ENCODE measurements around the gene OSER1. TPM values are rescaled to one million over a fixed set of nuclear protein-coding genes. Genes with fewer than 3 reads are reported as not detected.

The OSER1 gene
- total RNA-seq, 1 donor from 2014 or later: 31.3 TPM

DNA sequence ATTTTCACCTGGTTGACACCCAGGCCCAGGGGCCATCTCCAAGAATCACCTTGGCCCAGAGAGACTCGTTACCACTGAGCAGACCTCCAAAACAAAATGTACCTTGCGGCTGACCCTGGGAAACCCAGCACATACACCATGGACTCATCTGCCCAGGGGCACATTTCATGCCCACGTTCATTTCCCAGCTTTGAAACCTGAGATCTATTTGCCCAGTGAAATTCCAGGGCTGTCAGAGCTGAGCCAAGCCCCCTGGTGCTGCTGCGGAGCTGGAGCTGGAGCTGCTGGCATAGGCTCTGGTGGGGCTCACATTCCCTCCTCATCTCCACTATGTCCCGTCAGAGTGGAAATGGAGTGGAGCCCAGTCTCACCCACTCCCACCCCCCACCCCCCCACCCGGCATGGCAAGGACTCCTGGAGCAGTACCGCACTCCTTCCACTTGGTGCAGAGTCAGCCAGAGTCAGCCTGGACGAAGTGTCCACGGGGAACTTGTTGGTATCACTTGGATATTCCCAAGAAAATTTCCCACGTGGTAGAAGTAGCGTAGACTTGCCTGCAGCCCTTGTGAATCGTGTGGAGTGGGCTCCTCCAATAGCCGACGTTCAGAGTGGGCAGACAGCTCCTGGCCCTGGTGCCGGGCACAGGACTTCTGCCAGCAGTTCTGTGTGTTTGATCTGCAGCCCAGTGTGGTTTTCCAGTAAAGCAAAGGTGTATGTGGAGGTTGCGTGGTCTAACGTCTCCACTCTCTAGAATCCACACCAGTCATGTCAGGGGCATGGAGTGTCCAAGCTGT lies 18.1 kb upstream of the OSER1 start:
- H3K4me3 ChIP-seq (ENCODE audit: low read length in 3 of 3): peak overlapping the region in 1 of 3 donors; percentile 35
- no peaks in the 10 kb centered on the region for H3K9me3 ChIP-seq (ENCODE audit: control insufficient read depth in 3 of 3, low read length in 3 of 3)
- no peak overlapping the region for H3K27ac ChIP-seq (ENCODE audit: low read depth, low read length)

DNA sequence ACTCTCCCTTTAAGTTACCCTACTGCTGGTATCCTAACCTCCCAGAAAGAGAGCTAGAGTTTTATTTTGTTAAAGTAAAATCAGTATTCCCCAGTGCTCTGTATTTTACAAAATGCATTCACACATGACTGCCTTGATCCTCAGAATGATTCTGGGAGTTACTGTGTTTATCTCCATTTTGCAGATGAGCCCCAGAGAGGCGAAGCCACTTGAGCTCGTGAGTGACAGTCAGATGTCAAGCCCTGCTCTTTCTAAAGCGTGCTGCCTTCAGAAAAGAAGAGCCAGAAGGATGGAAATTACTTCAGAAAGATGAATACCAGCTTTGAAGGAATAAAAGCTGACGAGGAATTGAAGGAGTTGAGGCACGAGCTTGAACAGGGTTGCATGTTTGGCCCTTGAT lies 14.1 kb upstream of the OSER1 start:
- H3K36me3 ChIP-seq (ENCODE audit: control insufficient read depth in 3 of 3, insufficient read depth in 3 of 3, low read length in 3 of 3): peaks cover 7 to 8% (median 8%) of the 10 kb centered on the region in 3 donors
- peaks cover 0 to 9% (median 7%) of the 10 kb centered on the region in 3 donors for H3K4me1 ChIP-seq (ENCODE audit: control insufficient read depth in 3 of 3, insufficient read depth in 3 of 3, low read length in 3 of 3)
- no peak overlapping the region for H3K9ac ChIP-seq (ENCODE audit: low read depth in 1 of 3, low read length in 3 of 3)
- H3K9me3 ChIP-seq (ENCODE audit: control insufficient read depth in 3 of 3, low read length in 3 of 3): no peaks in the 10 kb centered on the region
- no peak overlapping the region for H3K4me3 ChIP-seq (ENCODE audit: low read length in 3 of 3)
- no peak overlapping the region for H3K27ac ChIP-seq (ENCODE audit: low read depth, low read length)
- no peaks in the 10 kb centered on the region for H3K27me3 ChIP-seq (ENCODE audit: control insufficient read depth in 3 of 3, insufficient read depth in 3 of 3, low read length in 3 of 3)

More for the DNA sequence above, 18.1 kb upstream of the OSER1 start:
- Histone ChIP-seq H3K4me1 (ENCODE audit: control insufficient read depth in 3 of 3, insufficient read depth in 3 of 3, low read length in 3 of 3) (peaks cover 0 to 9% (median 7%) of the 10 kb centered on the region in 3 donors), H3K36me3 (ENCODE audit: control insufficient read depth in 3 of 3, insufficient read depth in 3 of 3, low read length in 3 of 3) (peaks cover 0 to 3% (median 0%) of the 10 kb centered on the region in 3 donors), H3K27me3 (ENCODE audit: control insufficient read depth in 3 of 3, insufficient read depth in 3 of 3, low read length in 3 of 3) (no peaks in the 10 kb centered on the region), H3K9ac (ENCODE audit: low read depth in 1 of 3, low read length in 3 of 3) (peak overlapping the region in 1 of 3 donors; percentile 33)

DNA sequence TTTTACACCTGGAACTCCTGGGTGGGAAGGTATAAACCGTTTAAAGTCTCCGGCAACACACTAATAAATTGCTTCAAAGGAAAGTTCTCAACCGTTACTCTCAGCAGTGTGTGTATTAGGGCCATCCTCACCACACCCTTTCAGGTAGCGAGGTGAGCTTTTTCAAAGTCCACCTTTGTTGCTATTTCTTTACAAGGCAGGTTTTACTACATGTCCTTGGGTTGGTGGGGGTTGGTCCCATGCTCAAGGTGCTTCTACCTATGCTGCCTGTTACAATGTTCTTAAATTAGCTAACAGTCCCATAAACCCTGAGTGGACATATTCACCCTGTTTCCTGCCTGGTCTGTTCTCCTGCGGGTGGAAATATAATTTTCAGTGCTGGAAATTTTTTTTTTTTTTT lies 13.2 kb upstream of the OSER1 start:
- no peaks in the 10 kb centered on the region for H3K9me3 ChIP-seq (ENCODE audit: control insufficient read depth in 3 of 3, low read length in 3 of 3)
- no peak overlapping the region for H3K27ac ChIP-seq (ENCODE audit: low read depth, low read length)
- peaks cover 0 to 4% (median 3%) of the 10 kb centered on the region in 3 donors for H3K4me1 ChIP-seq (ENCODE audit: control insufficient read depth in 3 of 3, insufficient read depth in 3 of 3, low read length in 3 of 3)
- no peak overlapping the region for H3K9ac ChIP-seq (ENCODE audit: low read depth in 1 of 3, low read length in 3 of 3)
- H3K4me3 ChIP-seq (ENCODE audit: low read length in 3 of 3): no peak overlapping the region
- H3K36me3 ChIP-seq (ENCODE audit: control insufficient read depth in 3 of 3, insufficient read depth in 3 of 3, low read length in 3 of 3): peaks cover 7 to 8% (median 8%) of the 10 kb centered on the region in 3 donors
- H3K27me3 ChIP-seq (ENCODE audit: control insufficient read depth in 3 of 3, insufficient read depth in 3 of 3, low read length in 3 of 3): no peaks in the 10 kb centered on the region

DNA sequence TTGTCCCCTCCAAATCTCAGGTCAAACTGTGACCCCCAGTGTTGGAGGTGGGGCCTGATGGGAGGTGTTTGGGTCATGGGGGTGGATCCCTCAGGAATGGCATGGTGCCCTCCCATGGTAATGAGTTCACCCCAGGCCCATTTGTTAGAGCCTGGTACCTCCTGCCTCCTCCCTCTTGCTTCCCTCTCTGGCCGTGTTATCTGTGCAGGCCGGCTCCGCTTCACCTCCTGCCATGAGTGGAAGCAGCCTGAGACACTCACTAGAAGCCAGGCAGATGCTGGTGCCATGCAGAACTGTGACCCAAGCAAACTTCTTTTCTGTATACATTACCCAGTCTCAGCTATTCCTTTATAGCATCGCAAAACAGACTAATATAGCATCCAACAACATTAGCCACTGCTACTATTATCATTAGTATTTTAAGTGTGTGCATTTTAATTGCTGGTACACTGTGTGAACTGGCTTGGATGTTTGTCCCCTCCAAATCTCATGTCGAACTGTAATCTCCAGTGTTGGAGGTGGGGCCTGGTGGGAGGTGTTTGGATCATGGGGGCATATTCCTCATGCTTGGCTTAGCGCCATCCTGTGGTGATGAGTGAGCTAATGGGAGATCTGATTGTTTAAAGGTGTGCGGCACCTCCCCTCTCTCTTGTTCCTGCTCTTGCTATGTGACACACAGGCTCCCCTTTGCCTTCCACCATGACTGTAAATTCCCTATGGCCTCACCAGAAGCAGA lies 12.2 kb upstream of the OSER1 start:
- Histone ChIP-seq H3K4me1 (ENCODE audit: control insufficient read depth in 3 of 3, insufficient read depth in 3 of 3, low read length in 3 of 3) (peaks cover 0 to 3% (median under 1%) of the 10 kb centered on the region in 3 donors), H3K9me3 (ENCODE audit: control insufficient read depth in 3 of 3, low read length in 3 of 3) (no peaks in the 10 kb centered on the region), H3K36me3 (ENCODE audit: control insufficient read depth in 3 of 3, insufficient read depth in 3 of 3, low read length in 3 of 3) (peaks cover 7 to 8% (median 8%) of the 10 kb centered on the region in 3 donors), H3K27ac (ENCODE audit: low read depth, low read length) (no peak overlapping the region), H3K4me3 (ENCODE audit: low read length in 3 of 3) (no peak overlapping the region), H3K9ac (ENCODE audit: low read depth in 1 of 3, low read length in 3 of 3) (no peak overlapping the region), H3K27me3 (ENCODE audit: control insufficient read depth in 3 of 3, insufficient read depth in 3 of 3, low read length in 3 of 3) (no peaks in the 10 kb centered on the region)

DNA sequence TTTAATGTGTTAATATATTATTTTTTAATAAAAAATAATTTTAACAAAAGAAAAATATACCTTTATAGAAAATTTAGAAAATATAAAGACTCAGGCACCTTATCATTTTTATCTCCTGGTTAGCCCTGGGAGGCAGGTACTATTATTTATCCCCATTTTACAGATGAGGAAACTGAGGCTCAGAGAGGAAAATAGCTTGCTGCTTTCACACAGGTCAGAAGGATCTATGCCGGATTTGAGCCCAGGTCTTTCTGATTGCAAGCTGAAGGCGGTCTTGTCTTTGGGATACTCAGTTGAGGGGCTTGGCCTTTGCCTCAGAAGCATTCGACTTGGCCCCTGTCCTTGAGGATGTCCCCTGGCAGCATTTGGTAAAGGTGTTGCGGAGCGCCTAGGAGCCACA lies 11.5 kb upstream of the OSER1 start:
- H3K4me3 ChIP-seq (ENCODE audit: low read length in 3 of 3): no peak overlapping the region
- no peak overlapping the region for H3K9ac ChIP-seq (ENCODE audit: low read depth in 1 of 3, low read length in 3 of 3)
- H3K36me3 ChIP-seq (ENCODE audit: control insufficient read depth in 3 of 3, insufficient read depth in 3 of 3, low read length in 3 of 3): peaks cover 7 to 8% (median 8%) of the 10 kb centered on the region in 3 donors
- no peaks in the 10 kb centered on the region for H3K27me3 ChIP-seq (ENCODE audit: control insufficient read depth in 3 of 3, insufficient read depth in 3 of 3, low read length in 3 of 3)
- H3K9me3 ChIP-seq (ENCODE audit: control insufficient read depth in 3 of 3, low read length in 3 of 3): no peaks in the 10 kb centered on the region
- H3K27ac ChIP-seq (ENCODE audit: low read depth, low read length): no peak overlapping the region
- peaks cover 2 to 5% (median 4%) of the 10 kb centered on the region in 3 donors for H3K4me1 ChIP-seq (ENCODE audit: control insufficient read depth in 3 of 3, insufficient read depth in 3 of 3, low read length in 3 of 3)

DNA sequence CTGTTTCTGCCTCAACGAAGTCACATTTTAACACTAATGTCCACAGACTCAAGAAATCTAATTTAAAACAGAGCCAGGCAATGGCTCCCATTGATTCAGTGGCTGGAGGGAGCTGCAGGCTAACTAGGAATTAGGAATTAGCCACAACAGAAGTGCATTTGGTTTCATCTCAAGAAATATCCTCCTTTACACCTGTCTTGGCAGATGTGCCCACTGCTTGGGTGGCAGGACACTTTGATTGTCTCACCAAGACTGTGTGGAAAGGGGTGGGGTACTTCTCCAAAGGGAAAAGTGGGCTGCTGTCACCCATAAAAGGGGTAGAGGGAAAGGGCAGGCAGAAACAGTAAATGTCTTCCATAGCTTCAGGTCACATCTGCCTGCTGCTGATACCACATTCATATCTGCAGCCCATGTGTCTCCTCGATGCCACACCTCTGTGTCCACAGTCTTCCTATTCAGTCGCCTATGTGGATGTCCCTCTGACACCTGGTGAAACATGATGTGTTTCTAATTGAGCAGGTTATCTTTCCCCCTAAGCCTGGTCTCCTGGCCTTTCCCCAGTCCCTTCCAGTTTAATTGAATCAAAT lies 10.9 kb upstream of the OSER1 start:
- H3K36me3 ChIP-seq (ENCODE audit: control insufficient read depth in 3 of 3, insufficient read depth in 3 of 3, low read length in 3 of 3): peaks cover 7 to 11% (median 8%) of the 10 kb centered on the region in 3 donors
- no peak overlapping the region for H3K9ac ChIP-seq (ENCODE audit: low read depth in 1 of 3, low read length in 3 of 3)
- no peak overlapping the region for H3K27ac ChIP-seq (ENCODE audit: low read depth, low read length)

DNA sequence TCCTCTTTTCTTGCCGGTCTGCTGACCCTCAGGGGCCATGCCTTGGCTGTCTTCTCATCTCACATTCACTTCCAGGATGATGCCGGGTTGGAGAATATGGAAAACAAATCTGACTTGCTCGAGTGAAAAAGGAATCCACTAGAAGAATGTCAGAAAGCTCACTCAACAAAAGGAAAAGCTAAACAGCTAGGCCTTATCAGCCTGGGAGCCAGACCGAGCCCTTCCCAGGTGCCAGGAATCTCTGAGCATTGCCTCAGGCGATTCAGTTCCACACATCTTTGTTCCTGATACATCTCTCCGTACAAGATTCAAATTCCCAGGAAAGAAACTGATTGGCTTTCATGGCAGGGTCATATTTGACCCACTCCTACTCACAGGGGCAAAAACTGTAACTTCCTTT lies 9.2 kb upstream of the OSER1 start:
- no peak overlapping the region for H3K4me3 ChIP-seq (ENCODE audit: low read length in 3 of 3)
- H3K9me3 ChIP-seq (ENCODE audit: control insufficient read depth in 3 of 3, low read length in 3 of 3): no peaks in the 10 kb centered on the region
- H3K9ac ChIP-seq (ENCODE audit: low read depth in 1 of 3, low read length in 3 of 3): no peak overlapping the region
- H3K36me3 ChIP-seq (ENCODE audit: control insufficient read depth in 3 of 3, insufficient read depth in 3 of 3, low read length in 3 of 3): peaks cover 5 to 17% (median 7%) of the 10 kb centered on the region in 3 donors
- H3K4me1 ChIP-seq (ENCODE audit: control insufficient read depth in 3 of 3, insufficient read depth in 3 of 3, low read length in 3 of 3): peaks cover 2 to 12% (median 7%) of the 10 kb centered on the region in 3 donors
- no peaks in the 10 kb centered on the region for H3K27me3 ChIP-seq (ENCODE audit: control insufficient read depth in 3 of 3, insufficient read depth in 3 of 3, low read length in 3 of 3)
- H3K27ac ChIP-seq (ENCODE audit: low read depth, low read length): no peak overlapping the region

More for the DNA sequence above, 10.9 kb upstream of the OSER1 start:
- H3K4me3 ChIP-seq (ENCODE audit: low read length in 3 of 3): no peak overlapping the region
- no peaks in the 10 kb centered on the region for H3K27me3 ChIP-seq (ENCODE audit: control insufficient read depth in 3 of 3, insufficient read depth in 3 of 3, low read length in 3 of 3)
- peaks cover 2 to 7% (median 4%) of the 10 kb centered on the region in 3 donors for H3K4me1 ChIP-seq (ENCODE audit: control insufficient read depth in 3 of 3, insufficient read depth in 3 of 3, low read length in 3 of 3)
- no peaks in the 10 kb centered on the region for H3K9me3 ChIP-seq (ENCODE audit: control insufficient read depth in 3 of 3, low read length in 3 of 3)

DNA sequence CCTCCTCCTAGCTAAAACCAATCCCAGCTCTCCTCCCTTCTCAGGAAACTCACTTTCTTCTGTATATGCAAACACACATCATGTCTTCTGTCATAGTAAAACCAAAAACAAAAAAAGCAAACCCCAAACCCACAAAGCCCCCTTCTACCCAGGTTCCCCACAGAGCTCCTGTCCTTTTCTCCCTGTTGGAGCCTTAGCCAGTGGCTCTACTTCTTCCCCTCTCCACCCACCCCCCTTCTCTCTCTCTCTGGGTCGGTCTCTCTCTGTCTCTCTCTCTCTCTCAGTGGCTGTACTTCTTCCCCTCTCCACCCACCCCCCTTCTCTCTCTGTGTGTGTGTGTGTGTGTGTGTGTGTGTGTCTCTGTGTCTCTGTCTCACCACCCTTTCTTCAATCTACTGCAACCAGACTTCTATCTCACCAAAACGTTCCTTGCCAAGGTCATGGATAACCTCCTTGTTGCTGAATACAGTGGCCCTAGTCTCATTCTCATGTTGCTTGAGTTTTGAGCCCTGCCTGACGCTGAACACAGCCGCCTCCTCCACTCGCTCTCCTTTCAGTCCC lies 8.7 kb upstream of the OSER1 start:
- Histone ChIP-seq H3K9ac (ENCODE audit: low read depth in 1 of 3, low read length in 3 of 3) (no peak overlapping the region), H3K36me3 (ENCODE audit: control insufficient read depth in 3 of 3, insufficient read depth in 3 of 3, low read length in 3 of 3) (peaks cover 5 to 17% (median 7%) of the 10 kb centered on the region in 3 donors), H3K4me3 (ENCODE audit: low read length in 3 of 3) (no peak overlapping the region), H3K4me1 (ENCODE audit: control insufficient read depth in 3 of 3, insufficient read depth in 3 of 3, low read length in 3 of 3) (peaks cover 2 to 12% (median 7%) of the 10 kb centered on the region in 3 donors), H3K9me3 (ENCODE audit: control insufficient read depth in 3 of 3, low read length in 3 of 3) (no peaks in the 10 kb centered on the region), H3K27me3 (ENCODE audit: control insufficient read depth in 3 of 3, insufficient read depth in 3 of 3, low read length in 3 of 3) (no peaks in the 10 kb centered on the region), H3K27ac (ENCODE audit: low read depth, low read length) (no peak overlapping the region)

DNA sequence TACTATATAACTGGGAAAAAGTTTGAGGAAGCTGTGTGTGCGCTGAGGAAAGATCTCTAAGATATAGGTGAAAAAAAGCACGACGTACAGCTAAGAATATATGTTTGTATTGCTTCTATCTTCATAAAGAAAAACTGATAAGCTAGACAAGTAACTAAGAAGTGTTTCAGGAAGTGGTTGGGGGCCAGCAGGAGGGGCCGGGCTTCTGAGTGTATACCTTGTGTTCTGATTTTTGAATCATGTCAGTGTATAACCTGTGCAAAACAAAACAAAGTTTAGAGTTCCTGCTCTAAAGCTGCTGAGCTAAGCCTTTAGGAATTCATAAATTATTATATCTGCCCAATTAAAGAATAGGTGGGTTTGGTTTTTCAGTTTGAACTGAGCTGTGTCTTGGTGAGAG lies 7.9 kb upstream of the OSER1 start:
- Histone ChIP-seq H3K9me3 (ENCODE audit: control insufficient read depth in 3 of 3, low read length in 3 of 3) (no peaks in the 10 kb centered on the region), H3K27ac (ENCODE audit: low read depth, low read length) (no peak overlapping the region), H3K36me3 (ENCODE audit: control insufficient read depth in 3 of 3, insufficient read depth in 3 of 3, low read length in 3 of 3) (peaks cover 5 to 17% (median 7%) of the 10 kb centered on the region in 3 donors), H3K27me3 (ENCODE audit: control insufficient read depth in 3 of 3, insufficient read depth in 3 of 3, low read length in 3 of 3) (no peaks in the 10 kb centered on the region), H3K4me3 (ENCODE audit: low read length in 3 of 3) (no peak overlapping the region), H3K4me1 (ENCODE audit: control insufficient read depth in 3 of 3, insufficient read depth in 3 of 3, low read length in 3 of 3) (peaks cover 2 to 12% (median 7%) of the 10 kb centered on the region in 3 donors), H3K9ac (ENCODE audit: low read depth in 1 of 3, low read length in 3 of 3) (no peak overlapping the region)

All from skeletal muscle tissue (tissue), 4 donors.